GM12865 (cell line): ENCODE data around the gene PERP.

Source experiments
- DNase-seq: peaks from one replicate; pipeline ENCODE4 v3.0.0; 2010; ENCODE audit warnings: low read depth
- H3K4me3 ChIP-seq: 2 replicates; pipeline ENCODE4 v1.5.1; 2011; ENCODE audit warnings: mild to moderate bottlenecking, low read depth, low read length, control low read depth
- CTCF ChIP-seq: IDR thresholded peaks from 2 replicates; pipeline ENCODE4 v1.5.1; 2011; ENCODE audit warnings: low read length, control low read depth, low read depth, inconsistent platforms; ENCODE audit not compliant: insufficient read depth; ENCODE audit errors: missing control alignments

Gene PERP

GRCh38 chr6:138094260-138094659 is 13.0 kb downstream of the PERP start:
- DNase-seq = no peak
- no peak for TF ChIP-seq CTCF
- H3K4me3 ChIP-seq = no peak overlapping the region

DNA sequence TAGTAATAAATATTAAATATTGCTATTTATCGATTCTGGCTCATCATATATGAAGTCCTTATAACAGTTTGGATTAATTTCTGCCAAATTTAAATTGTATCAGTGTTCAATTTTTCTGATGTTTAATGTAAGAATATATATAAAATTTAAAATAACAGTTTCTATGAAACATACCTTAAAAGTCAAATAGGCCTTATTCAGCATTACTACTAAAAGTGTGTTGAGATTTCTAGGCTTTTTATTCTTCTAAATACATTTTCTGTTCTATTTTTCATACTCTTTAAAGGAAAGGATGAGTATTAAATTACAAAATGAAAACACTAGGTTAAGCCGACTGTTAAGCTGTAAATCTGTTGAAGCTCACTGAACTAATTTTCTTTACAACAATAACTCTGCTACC is 13.6 kb downstream of the PERP start:
- no peak overlapping the region for H3K4me3 ChIP-seq
- TF ChIP-seq CTCF = no peak
- DNase-seq = no peak

DNA sequence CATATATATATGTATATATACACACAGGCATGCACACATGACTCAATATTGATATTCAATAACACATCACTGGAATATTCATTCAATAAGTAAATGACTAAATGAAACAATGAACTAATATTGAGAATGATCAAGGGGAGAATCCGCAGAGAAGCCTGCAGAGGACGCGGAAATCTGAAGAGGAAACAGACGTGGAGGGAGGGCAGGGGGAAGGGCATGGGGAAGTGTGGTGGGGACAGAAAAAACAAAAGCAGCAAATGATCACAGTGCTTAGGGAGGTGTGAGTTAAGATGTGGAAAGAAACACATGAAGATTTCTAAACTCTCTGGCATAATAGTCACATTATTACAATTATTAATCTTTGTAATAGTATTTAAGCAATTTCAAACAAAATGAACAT is 14.5 kb downstream of the PERP start:
- no peak for DNase-seq
- H3K4me3 ChIP-seq = no peak overlapping the region
- no peak for TF ChIP-seq CTCF

DNA sequence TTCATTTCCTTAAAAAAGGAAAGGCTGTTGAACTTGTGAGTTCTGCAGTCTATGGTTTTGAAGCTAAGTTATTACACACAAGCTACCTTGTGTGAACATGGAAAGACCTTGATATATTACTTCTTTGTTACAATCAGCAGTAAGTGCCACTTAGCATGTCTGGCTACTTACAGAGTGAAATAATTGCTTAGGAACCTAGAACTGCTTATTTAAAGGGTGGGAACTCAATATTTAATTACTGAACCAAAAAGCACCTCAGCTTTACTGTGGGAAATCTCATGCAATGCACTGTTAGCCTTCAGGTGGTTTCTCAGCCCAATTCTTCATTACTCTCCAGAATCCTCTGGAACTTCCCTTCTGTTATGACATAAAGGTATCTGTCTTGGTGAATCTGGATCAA is 17.9 kb downstream of the PERP start:
- no peak overlapping the region for H3K4me3 ChIP-seq
- no peak for TF ChIP-seq CTCF
- DNase-seq = no peak

- DNase-seq = no peak
- TF ChIP-seq CTCF = no peak
- no peak overlapping the region for H3K4me3 ChIP-seq
These were observed 18.9 kb downstream of the PERP start for GRCh38 chr6:138088326-138088762.

DNA sequence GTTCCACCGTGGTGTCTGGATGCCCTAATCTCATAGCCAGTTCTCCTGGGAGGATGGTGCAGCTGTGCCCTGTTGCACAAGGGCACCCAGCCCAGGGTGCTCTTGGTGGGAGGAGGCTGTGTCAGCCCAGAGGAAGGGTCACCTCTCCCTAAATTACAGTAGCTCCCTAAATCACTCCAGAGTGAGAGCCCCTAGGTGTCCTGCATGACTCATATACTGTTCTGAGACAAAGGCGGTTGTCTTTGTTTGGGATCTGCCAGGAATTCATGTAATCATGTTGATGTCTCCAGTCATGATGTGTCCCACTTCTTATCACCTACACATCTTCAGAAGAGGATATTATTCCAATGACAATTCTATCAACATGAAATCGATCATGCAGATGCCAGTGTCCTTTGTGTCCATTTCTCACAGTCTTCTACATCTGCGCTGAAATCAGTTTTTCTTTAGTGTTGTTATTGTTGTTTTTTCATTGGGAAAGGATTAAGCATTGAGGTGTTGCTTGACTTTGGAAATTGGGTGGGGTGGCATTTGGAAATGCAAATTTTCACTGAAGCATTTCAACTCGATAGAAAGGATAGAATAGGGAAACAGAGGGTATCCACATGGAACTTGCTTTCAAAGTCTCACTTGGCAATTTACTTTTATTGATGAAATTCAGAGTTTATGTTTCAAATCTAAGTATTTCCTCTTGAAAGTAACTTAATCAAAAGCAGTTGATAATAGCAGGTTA is 19.5 kb downstream of the PERP start:
- no peak for TF ChIP-seq CTCF
- H3K4me3 ChIP-seq = no peak overlapping the region
- DNase-seq = no peak
